ENCODE results near the gene ZER1.

Gene ZER1

GRCh38 chr9:128721487-128722010 is 50.2 kb downstream of the ZER1 start:
- DNase-seq (ENCODE audit: insufficient read length, low spot score): no peak
- TF ChIP-seq POLR2A (IDR thresholded peaks at IDR 0.05; ENCODE audit: low read depth, low read length): no peak
- FAIRE-seq: no peak

DNA sequence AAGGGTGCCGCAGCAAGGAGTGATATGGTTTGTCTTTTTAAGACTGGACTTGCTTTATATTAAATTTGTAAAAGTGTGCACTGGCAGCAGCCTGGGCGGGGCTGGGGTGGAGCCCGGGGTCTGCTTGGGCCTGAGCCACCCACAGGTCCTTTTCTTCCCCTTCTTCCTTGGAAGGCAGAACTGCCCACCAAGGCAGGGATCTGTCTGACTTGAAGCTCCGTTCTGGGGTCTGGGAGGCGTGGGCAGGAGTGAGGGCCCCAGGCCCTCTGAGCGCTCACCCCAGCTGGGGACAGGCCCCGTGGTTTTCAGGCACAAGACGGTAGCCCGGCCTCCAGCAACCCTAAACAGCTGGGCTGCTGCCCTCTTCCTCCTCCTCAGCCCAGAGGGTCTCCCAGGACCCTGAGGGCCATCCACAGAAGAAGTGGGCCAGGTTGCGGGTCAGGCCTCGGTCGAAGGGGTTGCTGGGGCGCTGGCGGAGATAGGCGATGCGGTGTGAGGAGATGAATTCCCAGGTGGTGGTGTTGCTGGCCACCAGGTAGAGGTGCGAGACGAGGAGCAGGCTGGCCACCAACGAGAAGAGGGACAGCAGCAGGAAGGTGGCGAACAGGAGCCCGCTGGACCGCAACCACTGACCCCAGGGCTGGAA is 50.8 kb downstream of the ZER1 start:
- FAIRE-seq (no peak), DNase-seq (ENCODE audit: insufficient read length, low spot score) (no peak)
- TF ChIP-seq POLR2A (IDR thresholded peaks at IDR 0.05; ENCODE audit: low read depth, low read length): no peak

DNA sequence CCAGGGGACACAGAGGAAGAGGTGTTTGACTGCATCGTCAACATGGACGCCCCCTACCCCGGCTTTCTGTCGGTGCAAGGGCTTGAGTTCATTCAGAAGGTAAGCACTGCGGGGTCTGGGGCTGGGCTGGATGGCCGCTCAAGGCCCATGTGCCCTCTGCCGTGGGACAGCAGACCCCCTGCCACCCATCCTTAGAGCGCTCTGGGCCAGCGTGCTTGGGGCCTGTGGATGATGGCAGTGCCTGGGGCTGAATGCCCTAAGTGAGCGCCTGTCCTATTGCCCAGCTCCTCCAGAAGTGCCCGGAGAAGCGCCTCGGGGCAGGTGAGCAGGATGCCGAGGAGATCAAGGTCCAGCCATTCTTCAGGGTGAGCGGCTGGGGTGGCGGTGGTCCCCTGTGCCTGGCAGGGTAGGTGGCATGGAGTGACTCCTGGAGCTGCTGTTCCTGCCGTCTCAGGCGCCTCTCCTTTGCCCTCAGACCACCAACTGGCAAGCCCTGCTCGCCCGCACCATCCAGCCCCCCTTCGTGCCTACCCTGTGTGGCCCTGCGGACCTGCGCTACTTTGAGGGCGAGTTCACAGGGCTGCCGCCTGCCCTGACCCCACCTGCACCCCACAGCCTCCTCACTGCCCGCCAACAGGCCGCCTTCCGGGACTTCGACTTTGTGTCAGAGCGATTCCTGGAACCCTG is 51.7 kb downstream of the ZER1 start:
- no peak for DNase-seq (ENCODE audit: insufficient read length, low spot score)
- no peak for TF ChIP-seq POLR2A (IDR thresholded peaks at IDR 0.05; ENCODE audit: low read depth, low read length)
- FAIRE-seq: no peak

DNA sequence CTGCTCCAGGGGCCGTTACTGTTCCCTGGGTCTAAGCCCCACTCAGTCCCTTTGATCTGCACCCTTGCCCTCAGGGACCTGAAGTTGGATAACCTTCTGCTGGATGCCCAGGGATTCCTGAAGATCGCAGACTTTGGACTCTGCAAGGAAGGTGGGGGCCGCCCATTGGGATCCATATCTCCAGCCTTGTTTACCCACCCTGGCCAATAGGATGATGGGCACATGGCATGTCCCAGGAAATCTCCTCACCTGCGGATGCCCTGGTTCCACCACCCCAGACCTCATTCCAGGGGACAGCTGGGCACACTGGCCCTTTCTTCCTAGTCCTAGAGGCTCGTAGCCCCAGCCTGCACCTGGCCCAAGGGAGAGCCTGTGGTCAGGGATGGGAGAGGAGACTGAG is 53.3 kb downstream of the ZER1 start:
- TF ChIP-seq POLR2A (IDR thresholded peaks at IDR 0.05; ENCODE audit: low read depth, low read length): no peak
- DNase-seq (ENCODE audit: insufficient read length, low spot score) (no peak), FAIRE-seq (no peak)

- no peak for FAIRE-seq
- no peak for DNase-seq (ENCODE audit: insufficient read length, low spot score)
- TF ChIP-seq POLR2A (IDR thresholded peaks at IDR 0.05; ENCODE audit: low read depth, low read length): no peak
Measured at GRCh38 chr9:128718047-128718446, 53.7 kb downstream of the ZER1 start.

DNA sequence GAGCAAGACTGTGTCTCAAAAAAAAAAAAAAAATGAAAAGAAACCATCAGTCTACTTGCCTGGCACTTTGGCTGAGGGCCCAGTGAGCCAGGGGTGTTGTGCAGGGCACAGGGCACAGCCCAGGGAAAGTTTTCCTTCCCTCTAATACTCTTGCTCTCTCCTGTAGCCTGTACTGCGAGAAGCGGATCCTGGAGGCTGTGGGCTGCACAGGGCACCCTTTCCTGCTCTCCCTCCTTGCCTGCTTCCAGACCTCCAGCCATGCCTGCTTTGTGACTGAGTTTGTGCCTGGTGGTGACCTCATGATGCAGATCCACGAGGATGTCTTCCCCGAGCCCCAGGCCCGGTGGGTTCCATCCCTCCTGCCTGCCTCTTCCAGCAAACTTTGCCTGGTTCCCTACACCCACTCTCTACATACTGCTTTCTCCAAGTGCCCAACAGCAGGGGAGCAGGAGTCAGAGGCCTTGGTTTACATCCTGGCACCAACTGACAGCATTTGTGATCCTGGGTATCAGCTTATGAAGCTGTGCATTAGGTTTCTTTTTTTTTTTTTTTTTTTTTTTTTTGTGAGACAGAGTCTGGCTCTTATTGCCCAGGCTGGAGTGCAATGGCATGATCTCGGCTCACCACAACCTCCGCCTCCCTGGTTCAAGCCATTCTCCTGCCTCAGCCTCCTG is 55.0 kb downstream of the ZER1 start:
- FAIRE-seq (no peak), DNase-seq (ENCODE audit: insufficient read length, low spot score) (no peak)

DNA sequence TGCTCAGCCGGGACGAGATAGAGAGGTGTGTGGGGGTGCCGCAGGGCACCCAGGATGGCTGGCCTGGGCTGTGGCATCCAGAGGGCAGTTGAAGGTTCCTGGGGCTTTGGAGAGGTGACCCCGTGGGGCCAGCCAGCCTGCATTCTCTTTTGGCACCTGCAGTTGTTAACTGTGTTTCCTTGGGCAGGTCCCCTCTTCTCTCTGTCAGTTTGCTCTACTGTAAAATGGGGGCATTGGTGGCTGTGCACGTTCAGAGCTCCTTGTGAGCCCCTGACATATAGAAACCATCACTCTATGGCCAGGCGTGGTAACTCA is 56.3 kb downstream of the ZER1 start:
- FAIRE-seq (no peak), DNase-seq (ENCODE audit: insufficient read length, low spot score) (no peak)
- no peak for TF ChIP-seq POLR2A (IDR thresholded peaks at IDR 0.05; ENCODE audit: low read depth, low read length)

More for the DNA sequence above, 55.0 kb downstream of the ZER1 start:
- TF ChIP-seq POLR2A (IDR thresholded peaks at IDR 0.05; ENCODE audit: low read depth, low read length): no peak

GRCh38 chr9:128714586-128715435 is 56.9 kb downstream of the ZER1 start:
- TF ChIP-seq POLR2A (IDR thresholded peaks at IDR 0.05; ENCODE audit: low read depth, low read length): no peak
- FAIRE-seq: no peak

DNA sequence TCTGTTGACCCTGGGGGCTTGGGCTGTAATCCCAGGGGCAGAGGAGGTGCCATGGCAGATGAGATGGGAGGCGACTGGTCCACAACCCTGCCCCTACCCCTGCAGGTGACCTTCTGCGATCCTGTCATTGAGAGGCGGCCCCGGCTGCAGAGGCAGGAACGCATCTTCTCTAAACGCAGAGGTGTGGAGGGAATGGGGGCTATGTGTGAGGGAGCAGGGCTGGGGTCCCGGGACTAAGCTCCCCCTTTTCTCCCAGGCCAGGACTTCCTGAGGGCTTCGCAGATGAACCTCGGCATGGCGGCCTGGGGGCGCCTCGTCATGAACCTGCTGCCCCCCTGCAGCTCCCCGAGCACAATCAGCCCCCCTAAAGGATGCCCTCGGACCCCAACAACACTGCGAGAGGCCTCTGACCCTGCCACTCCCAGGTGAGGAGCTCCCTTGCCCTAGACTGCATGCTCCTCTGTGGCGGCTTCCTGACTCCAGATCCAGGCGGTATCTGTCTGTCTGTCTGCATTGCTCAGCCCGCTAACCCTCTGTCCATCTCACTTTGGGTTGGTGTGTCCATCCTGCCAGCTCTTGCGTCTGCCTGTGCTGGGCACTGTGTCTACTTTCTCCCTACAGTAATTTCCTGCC is 57.7 kb downstream of the ZER1 start:
- DNase-seq (ENCODE audit: insufficient read length, low spot score) (no peak), FAIRE-seq (no peak)
- no peak for TF ChIP-seq POLR2A (IDR thresholded peaks at IDR 0.05; ENCODE audit: low read depth, low read length)

More at GRCh38 chr9:128714586-128715435, 56.9 kb downstream of the ZER1 start:
- no peak for DNase-seq (ENCODE audit: insufficient read length, low spot score)

GRCh38 chr9:128713411-128713780 is 58.3 kb downstream of the ZER1 start:
- FAIRE-seq (no peak), DNase-seq (ENCODE audit: insufficient read length, low spot score) (no peak)
- TF ChIP-seq POLR2A (IDR thresholded peaks at IDR 0.05; ENCODE audit: low read depth, low read length): no peak

DNA sequence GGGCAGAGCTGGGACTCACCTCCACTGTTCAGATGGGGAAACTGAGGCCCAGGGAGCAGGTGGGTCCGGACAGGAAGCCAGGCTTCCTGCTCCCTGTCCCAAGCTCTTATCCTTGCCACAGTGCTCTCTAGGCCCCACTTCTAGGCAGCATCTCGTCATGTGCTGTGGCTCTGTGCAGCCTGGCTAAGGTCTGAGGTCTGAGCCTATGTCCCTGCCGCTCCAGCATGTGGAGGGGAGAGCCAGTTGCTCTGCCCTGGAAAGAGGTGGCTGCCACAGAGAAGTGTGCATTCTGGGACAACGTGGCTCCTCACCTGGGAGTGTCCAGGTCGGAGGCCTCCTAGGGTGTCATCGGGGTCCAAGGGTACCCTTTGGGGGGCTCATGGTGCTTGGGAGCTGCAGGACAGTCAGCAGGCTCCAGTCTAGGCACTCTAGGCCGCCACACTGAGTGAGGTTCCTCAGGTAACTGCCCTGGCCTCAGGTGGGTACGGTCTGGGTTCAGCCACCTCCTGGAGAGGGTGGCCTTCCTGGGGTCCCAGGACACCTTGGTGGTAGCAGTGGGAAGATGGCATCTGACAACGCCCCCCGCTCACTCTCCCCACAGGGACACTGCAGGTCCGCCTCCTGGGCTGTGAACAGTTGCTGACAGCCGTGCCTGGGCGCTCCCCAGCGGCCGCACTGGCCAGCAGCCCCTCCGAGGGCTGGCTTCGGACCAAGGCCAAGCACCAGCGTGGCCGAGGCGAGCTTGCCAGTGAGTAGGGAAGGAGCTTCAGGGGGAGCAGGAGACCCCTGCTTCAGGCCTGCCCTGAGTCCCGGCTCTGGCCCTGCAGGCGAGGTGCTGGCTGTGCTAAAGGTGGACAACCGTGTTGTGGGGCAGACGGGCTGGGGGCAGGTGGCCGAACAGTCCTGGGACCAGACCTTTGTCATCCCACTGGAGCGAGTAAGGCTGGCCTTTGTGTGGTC is 59.0 kb downstream of the ZER1 start:
- FAIRE-seq (no peak), DNase-seq (ENCODE audit: insufficient read length, low spot score) (no peak)
- TF ChIP-seq POLR2A (IDR thresholded peaks at IDR 0.05; ENCODE audit: low read depth, low read length): no peak

GRCh38 chr9:128707446-128707845 is 64.3 kb downstream of the ZER1 start:
- no peak for TF ChIP-seq POLR2A (IDR thresholded peaks at IDR 0.05; ENCODE audit: low read depth, low read length)
- DNase-seq (ENCODE audit: insufficient read length, low spot score): no peak
- FAIRE-seq: no peak
